GM21825 (cell line): ENCODE data around the gene VAMP5.

Source experiments
- ATAC-seq: cut with Tn5 transposase; IDR thresholded peaks from one replicate; pipeline ENCODE4 v1.9.1; 2021; ENCODE audit warnings: mild to moderate bottlenecking, moderate library complexity; ENCODE audit not compliant: unreplicated experiment

The VAMP5 gene

GRCh38 chr2:85623991-85624390 is 39.8 kb downstream of the VAMP5 start:
- ATAC-seq, result no peak

- peak; percentile 86 for ATAC-seq
Measured at GRCh38 chr2:85628658-85629057, 44.4 kb downstream of the VAMP5 start.

GRCh38 chr2:85631316-85631715 is 47.1 kb downstream of the VAMP5 start:
- ATAC-seq, result no peak

- no peak for ATAC-seq
Measured at GRCh38 chr2:85635011-85635410, 50.8 kb downstream of the VAMP5 start.

GRCh38 chr2:85635636-85636035 is 51.4 kb downstream of the VAMP5 start:
- no peak for ATAC-seq

GRCh38 chr2:85642725-85643124 is 58.5 kb downstream of the VAMP5 start:
- no peak for ATAC-seq
